GM19193 (cell line): Measurements from ENCODE around the gene TCF7L1.
A peak's percentile ranks its signal among the peaks of the same experiment; 100 is the strongest.

ENCODE experiments used
- POLR2A ChIP-seq: IDR thresholded peaks from 4 replicates; pipeline ENCODE4 v1.6.1; 2011; ENCODE audit not compliant: insufficient read depth, insufficient read length; ENCODE audit errors: extremely low read depth

The TCF7L1 gene

DNA sequence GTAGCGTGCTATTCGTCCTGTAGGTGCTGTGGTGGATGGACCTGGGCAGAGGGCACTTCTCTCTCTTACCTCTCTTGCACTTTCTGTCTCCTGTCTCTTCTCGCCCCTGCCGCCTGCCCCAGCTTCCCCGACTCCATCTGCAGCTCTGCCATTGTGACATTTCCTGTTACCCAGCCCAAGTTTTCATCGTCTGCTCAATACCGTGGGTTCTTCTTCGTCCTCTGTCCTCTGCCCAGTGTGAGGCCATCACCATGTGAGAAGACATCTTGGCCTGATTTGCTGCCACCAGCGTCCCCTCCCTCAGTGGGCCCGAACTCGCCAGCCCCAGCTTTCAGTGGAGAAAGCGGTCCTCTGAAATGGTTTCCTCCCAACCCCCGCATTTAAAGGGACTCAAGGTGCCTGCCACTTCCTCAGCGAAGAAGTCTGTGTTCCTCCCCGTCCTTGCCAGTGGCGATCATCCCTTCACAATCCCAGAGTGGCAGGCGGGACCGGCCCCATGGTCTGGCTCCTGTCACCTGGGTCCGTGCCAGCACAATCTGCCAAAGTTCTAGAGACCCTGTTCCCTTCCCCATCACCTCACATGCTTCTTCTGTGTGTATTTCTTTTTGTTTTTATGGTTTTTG is 176.6 kb downstream of the TCF7L1 start:
- TF ChIP-seq POLR2A, result no peak

DNA sequence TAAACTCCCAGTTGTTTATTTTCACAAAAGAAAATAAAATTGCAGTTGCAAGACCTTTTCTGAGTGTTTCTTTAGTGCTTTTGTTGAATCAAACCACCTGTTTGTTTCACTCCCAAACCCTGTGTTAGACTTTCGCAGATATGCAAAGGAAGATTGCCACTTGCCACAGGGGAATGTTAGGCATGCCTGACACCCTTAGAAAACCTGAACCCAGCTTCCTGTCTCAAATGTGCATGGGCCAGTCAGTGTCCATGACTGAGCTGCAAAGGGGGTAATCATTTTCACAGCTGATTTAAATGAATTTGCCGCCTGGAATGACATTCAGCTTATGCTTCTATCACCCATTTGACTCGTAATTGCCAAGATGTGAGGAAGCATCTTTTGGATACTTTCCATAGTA is 177.1 kb downstream of the TCF7L1 start:
- no peak for TF ChIP-seq POLR2A

DNA sequence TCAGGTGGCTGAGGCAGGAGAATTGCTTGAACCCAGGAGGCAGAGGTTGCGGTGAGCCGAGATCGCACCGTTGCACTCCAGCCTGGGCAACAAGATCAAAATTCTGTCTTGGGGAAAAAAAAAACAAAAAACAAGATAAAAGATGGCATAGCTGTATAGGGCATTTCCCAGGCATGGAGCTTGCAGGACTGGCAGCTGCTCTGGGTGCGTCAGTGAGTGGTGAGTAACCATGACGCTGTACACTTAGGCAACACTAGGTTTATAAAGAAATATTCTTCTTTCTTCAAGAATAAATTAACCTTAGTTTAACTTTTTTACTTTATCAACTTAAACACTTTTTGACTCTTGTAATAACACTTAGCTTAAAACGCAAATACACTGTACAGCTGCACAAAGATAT is 179.2 kb downstream of the TCF7L1 start:
- TF ChIP-seq POLR2A, result no peak

GRCh38 chr2:85314884-85315242 is 181.7 kb downstream of the TCF7L1 start:
- TF ChIP-seq POLR2A, result no peak

GRCh38 chr2:85318222-85319074 is 185.3 kb downstream of the TCF7L1 start:
- no peak for TF ChIP-seq POLR2A

DNA sequence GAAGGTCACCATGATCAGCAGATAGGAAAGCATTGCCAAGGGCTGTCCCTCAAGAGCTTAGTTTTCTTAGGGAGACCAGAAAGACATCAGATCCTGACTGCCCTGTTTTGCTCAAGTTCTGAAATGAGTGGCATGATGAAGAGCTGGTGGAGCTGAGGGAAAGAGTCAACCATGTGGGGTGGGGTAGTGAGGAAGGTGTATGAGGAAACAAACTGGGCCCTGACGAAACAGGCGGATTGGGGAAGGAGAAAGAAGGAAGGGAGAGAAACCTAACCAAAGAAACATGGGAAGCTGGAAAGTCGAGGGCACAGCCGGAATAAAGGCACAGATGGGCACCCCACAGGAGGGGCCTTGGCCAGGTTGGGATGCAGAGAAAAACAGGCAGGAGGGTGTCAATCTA is 186.6 kb downstream of the TCF7L1 start:
- TF ChIP-seq POLR2A, result no peak

GRCh38 chr2:85323351-85323987 is 190.3 kb downstream of the TCF7L1 start:
- TF ChIP-seq POLR2A, result no peak

DNA sequence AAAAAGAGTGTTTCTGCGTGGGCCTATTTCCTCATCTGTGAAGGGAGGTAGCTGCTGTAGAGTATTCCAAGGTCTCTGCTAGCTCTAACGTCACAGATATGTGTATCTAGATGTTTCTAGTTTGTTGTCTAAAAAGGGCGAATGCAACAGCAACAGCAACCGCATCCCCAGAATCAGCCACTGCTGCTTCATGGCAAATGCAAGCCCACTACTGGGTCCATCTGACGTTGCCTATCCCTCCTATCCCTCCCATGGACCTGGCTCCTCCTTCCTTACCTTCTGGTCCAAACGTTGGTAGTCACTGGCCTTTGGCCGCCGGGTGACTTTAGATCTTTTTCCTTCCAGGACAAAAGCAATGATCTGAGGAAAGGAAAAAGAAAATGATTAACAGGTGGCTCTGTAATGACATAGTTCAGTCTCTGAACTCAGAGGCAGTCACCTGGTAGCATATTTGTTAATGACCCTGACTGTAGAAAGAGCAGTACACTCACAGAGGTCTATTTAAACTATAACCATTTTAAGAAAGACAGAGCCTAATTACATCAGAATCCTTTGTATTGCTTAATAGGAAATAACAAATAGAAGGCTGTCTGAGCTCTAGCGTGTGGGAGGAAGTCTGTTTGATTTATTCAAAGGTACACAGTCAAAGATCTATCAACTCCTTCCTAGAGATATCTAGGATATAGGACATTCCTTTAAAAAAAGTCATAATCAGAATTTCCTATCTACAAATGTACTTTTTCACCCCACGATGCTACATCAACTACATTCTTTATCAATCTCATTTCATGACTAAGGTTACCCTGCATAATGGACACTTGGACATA is 191.7 kb downstream of the TCF7L1 start:
- no peak for TF ChIP-seq POLR2A

- no peak for TF ChIP-seq POLR2A
Measured at GRCh38 chr2:85325466-85325811, 192.2 kb downstream of the TCF7L1 start.

DNA sequence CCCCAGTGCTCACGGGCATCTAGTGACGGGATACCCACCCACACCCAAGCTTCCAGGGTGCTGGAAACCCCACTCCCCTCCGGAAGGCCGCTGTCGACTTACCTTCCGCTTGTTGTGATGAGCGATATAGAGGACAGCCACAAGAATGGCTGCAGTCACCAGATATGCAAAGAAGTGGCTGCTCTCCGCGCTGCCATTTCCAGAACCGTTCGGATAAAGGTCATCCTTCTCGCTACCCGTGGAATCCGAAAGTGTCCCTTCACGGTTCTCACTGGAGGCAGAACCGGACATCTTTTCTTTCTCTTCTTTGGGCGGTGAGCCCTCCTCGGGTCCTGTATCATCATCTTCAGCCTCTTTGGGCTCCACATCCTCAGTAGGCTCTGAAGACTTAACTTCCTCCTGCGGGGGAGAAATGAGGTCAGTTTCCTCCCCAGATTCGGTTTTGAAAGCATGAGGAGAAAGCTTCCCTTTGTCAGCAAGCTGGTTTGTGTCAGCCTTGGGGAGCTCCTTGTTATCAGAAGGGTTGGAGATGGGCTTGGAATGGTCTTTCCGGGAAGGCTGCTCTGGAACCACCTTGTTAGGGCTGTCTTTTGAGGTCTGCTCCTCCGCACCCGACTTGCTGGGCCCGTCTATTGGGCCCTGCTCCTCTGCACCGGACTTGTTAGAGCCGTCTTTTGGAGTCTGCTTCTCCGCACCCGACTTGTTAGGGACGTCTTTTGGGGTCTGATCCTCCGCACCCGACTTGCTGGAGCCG is 193.4 kb downstream of the TCF7L1 start:
- no peak for TF ChIP-seq POLR2A

DNA sequence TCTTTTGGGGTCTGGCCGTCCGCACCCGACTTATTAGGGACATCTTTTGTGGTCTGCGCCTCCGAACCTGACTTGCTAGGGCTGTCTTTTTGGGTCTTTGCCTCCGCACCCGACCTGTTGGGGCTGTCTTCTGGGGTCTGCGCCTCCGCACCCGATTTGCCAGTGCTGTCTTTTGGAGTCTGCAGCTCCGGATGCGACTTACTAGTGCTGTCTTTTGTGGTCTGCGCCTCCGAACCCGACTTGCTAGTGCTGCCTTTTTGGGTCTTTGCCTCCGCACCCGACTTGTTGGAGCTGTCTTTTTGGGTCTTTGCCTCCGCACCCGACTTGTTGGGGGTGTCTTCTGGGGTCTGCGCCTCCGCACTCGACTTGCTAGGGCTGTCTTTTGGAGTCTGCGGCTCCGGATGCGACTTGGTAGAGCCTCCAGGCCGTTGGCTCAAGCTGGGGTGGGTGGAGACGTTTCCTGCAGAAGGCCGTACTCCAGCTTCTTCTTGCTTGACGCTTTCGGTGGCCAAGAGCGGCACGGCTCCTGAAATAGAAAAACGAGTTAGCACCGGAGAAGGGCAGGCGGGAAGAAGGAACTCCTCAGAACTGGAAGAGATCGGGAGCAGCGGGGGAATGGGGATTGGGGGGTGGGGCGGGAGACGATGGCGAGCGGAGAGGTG is 194.1 kb downstream of the TCF7L1 start:
- no peak for TF ChIP-seq POLR2A

- TF ChIP-seq POLR2A, result peak; percentile 99
Measured at GRCh38 chr2:85327822-85328617, 194.8 kb downstream of the TCF7L1 start, which contains the start of gene TGOLN2. TSS of gene TGOLN2 (minus strand) at chr2:85327989. CDS start at chr2:85327962, 27 bp downstream.

DNA sequence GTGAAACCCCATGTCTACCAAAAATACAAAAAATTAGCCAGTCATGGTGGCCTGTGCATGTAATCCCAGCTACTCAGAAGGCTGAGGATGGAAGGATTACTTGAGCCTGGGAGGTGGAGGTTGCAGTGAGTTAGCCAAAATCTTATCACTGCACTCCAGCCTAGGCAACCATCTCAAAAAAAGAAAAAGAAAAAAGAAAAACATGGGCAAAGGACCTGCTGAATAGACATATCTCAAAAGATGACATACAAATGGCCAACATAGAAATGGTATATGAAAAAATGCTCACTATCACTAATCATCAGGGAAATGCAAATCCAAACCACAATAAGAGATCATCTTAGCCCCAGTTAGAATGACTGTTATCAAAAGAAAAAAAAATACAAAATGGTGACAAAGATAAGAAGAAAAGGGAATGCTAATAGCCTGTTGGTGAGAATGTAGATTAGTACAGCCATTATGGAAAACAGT is 196.0 kb downstream of the TCF7L1 start:
- no peak for TF ChIP-seq POLR2A
